GM19240 (cell line): Measurements from ENCODE around the gene NNT.
"Not testable (repeated sequence)": the region's sequence is repeated elsewhere in the genome, so short reads cannot be mapped to it uniquely, and the experiment has no call there.

ENCODE experiments used
- DNase-seq: peaks from one replicate; pipeline ENCODE4 v3.0.0; 2011; ENCODE audit warnings: low spot score; ENCODE audit not compliant: insufficient read length

NNT gene

DNA sequence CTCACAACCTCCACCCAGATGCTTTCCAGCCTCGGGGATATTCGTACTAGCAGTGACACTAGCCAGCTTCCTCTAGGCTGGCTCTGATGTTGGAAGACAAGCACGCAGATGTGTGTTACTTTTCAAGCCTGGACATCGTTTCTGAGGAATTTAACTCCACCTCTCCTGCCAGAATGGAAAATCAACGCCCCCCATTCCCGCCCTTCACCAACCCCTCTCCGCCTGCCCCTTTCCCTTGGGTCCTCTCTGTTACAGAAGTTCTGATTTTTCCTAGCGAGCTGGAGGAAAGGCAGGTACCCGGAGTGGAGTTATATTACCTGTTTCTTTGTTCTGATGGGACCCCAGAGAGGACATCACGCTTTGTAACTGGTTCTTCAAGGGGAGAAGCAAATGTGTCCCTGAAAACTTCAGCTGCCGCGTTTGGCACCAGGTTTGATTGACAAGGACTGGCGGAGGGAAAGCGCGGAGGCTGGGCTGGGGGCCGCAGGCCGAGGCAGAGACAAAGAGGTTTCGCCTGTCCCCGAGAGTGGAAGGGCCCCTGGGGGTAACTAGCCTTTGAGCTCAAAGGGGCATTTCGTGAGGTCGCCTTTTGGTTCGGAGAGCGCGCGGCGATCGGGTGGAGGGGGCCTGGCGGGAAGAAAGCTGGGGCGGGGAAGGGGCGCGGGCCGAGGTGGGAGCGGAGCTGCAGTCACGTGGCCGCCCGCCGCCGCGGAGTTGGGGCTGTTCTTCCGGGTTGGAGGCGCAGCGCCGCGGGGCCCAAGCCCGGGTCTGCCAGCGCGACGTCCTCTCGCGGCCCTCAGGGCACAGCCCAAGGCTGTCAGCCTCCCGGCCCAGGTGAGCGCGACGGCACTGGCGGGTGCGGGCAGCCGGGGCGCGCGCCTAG is at the start of gene NNT:
Gene NNT, plus strand, starts transcription at position 720 of the 883 bp plus-strand sequence. CDS start 6,016 bp downstream, outside the sequence.
- peak; percentile 43 for DNase-seq

DNA sequence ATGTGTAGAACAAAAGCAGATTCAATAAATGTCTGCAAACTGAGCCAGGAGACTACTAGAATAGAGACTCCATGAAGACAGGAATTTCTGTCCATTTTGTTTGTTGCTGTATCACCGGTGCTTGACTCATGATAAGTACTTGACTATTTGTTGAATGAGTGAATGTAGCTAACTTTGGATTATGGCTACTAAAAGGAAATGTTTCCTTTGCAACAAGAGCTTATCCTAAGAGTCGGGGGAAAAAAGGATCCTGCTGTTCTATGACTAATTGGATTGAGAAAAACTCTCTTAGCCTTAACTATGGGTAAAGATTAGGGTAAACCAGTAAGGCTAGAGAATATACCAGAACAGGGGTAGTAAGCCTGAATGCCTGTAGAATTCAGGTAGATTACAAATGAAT is 49.6 kb upstream of the NNT start:
- DNase-seq, result no peak

DNA sequence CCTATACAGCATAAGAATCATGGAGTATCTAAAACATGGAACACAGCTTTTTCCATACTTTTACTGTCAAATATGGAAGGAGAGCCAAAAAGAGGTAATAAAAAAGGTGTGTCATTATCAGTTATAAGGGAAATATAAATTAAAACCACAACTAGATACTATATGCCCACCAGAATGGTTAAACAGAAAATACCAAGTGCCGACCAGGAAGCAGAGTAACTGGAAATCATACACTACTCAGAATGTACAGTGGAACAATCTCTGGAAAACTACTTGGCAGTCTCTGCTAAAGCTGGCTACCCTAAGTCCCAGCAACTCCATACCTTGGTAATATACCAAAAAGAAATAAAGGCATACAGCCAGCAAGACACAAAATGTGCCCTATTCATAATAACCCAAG is 48.5 kb upstream of the NNT start:
- no peak for DNase-seq

DNA sequence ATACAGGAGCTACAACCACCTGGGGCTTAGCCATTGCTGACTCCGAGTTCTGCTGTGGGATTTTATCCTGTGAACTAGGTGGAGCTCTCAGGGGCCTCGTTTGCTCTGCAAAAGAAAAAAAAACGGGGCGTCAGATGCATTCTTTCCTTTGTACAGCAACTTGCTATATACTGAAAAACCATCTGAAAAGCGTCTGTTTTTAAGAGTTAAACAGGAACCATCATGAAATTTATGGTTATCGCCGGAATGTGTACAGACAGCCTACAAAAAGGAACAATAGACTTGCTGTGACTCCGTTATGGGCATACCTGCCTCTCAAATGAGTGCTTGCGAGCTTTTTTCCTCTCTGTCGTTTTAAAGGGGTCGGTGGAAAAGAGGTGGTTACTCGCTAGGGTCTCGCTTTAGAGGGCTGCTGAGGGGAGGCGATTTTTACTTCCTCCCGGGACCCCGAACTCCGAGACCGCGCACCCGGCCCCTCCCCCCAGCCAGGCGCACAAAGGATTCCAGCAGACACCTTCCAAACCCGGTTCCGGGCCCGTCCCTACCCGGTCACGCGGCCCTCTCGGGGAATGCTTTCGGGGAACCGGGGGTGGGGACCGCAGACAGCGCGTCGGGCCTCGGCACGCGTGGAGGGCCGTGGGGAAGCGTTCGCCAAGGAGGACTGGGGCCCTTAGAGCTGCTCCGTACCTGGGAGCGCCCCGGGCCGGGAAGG is 46.9 kb upstream of the NNT start:
- DNase-seq, result peak; percentile 15

DNA sequence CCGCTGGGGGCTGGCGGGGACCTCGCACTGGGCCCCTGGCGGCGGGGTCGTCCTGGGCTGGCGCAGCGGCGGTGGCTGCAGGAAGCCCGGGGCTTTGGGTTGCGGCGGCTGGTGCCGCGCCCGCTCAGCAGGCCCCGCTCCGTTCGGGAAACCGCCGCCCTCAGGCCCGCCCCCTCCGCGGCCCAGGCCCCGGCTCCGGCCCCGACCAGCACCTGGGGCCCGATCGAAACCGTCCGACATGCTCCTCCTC is 46.4 kb upstream of the NNT start:
- DNase-seq, result not testable (repeated sequence)

DNA sequence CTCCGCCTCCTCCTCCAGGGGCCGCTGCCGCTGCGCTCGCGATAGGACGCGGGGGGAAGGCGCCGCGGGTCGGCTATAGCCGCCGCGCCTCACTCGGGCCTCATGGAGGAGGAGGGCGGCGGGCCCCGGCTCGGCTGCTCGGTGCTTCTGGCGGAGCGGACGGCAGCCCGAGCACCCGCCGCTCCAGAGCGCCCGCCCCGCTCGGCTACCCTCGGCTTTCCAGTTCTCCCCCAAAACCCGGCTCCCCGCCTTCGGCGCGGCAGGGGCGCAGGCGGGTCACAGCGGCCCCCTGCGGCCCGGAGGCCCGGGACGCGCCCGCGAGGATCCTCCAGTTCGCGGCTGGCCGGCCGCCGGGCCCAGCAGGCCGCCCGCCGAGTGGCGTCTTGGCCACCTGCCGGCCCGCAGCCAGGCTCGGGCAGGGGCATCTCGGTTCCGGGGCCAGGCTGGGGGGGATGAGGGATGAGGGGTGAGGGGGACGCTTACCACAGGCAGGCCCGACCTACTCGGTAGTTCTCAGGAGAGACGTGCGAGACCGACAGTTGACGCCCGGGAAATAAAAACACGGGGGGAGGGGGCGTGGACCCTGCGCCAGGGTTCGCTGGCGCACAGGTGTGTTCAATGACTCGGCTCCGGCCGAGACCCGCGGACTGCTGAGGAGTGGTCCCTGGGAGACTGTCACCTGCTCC is 46.0 kb upstream of the NNT start, which contains the start of gene PAIP1:
Gene PAIP1, minus strand, starts transcription at position 221 of the 686 bp plus-strand sequence. CDS start 231 bp downstream, outside the sequence.
- peak; percentile 64 for DNase-seq

DNA sequence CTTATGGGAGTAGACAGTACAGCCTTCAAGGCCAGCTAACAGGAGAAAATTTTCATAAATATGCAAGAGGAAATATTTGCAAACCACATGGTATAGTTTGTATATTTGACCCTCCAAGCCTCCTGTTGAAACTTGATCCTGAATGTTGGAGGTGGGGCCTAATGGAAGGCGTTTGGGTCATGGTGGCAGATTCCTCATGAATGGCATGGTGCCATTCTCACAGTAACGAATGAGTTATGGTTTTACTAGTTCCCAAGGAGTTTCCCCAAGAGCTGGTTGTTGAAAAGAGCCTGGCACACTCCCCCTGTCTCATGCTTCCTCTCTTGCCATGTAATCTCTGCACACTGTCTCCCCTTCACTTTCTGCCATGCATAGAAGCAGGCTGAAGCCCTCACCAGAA is 42.9 kb upstream of the NNT start:
- no peak for DNase-seq

DNA sequence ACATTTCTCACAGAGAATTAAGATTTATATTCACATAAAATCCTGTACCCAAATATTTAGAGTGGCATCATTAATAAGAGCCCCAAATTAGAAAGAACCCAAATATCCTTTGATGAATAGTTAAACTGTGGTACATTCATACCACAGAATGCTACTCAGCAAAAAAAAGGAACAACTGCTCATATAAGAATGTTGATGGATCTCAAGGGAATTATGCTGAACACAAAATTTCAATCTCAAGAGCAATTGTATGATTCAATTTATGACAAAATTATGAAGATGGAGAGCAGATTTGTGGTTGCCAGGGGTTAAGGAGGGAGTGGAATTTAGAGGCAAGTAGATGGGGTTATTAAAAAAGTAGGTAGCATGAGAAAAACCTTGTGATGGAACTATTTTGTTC is 41.6 kb upstream of the NNT start:
- no peak for DNase-seq

DNA sequence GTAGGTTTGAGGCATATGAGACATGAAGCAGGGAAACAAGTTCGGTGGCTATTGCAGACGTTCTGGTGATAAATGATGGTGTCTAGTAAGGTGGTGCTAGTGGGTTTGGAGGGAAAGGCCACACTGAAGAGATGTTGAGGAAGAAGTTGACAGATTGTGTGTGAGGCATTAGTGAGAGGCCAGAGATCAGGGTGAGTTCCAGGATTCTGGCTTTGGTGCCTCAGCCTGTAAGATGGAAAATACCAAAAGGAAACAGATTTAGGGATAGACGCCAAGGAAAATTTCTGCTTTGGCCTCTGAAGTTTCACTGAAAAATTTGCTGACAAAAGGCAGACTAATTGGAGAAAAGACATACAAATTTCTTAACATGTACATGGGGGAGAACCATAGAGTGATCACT is 39.7 kb upstream of the NNT start:
- DNase-seq, result no peak

DNA sequence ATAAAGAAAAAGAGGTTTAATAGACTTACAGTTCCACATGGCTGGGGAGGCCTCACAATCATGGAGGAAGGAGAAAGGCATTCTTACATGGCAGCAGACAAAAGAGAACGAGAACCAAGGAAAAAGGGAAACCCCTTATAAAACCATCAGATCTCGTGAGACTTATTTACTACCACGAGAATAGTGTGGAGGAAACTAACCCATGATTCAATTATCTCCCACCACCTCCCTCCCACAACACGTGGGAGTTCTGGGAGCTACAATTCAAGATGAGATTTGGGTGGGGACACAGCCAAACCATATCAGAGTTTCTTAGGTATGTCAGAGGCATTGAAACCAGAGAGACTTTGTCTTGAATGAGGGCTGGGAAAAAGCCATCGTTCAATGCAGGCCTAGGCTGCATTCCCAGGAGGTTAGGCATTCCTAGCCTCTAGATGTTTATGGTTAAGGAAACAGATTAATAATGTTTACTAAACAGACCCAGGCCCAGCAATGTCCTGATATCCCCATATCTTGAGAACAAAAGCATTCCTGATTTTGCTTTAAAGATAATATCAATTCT is 38.6 kb upstream of the NNT start:
- DNase-seq, result no peak

DNA sequence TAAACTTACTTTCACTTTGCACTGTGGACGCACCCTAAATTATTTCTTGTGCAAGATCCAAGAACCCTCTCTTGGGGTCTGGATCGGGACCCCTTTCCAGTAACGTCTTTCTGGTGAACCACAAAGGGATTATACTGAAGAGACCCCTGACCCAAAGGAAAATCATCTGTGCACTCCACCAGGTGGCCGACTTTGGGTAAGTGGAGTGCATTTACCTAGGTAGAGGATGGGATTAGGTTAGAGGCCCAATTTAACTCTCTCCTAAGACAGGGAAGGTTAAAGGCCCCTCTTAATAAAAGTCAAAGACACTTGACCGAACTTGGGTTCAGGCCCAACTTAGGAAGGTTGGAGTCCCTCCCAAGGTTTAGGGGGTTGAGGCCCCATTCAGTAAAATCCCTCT is 37.9 kb upstream of the NNT start:
- DNase-seq, result no peak

DNA sequence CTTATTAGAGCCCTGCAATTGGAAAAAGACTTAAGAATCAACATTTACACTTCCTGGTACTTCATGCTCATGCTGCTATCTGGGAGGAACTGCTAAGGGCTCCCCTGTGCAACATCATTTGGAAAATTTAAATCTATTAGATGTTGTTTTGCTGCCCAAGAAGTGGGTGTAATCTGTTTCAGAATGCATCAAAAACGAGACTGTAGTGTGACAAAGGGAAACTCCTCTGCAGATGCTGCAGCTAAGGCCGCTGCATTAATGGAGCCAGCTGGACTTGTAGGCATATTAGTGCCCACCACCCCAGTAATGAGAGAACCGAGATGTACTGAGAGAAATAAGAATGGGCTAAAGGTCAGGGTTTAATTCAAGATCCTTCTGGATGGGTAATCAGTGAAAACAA is 35.0 kb upstream of the NNT start:
- DNase-seq, result no peak

DNA sequence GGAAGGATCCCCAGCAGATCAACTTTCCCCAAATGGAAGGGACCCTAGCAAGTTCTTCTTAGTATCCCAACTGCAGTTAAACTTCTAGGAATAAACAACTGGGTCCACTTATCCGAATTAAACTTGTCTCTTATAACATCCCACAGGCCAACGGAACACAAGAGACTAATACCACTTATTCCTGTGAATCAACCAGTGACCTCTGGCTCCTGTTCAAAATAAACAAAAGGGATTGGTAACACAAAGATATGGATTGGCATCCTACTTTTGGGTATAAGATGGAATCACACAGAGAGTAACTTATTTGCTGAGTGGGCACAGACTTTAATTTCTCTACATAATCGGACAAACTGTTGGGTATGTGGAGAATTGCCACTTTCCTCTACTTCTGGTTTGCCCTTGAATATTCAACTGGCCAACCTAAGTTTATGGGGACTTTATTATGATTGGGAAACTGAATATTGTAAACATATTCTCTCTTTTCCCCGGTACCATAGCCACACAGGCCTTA is 33.7 kb upstream of the NNT start:
- no peak for DNase-seq

DNA sequence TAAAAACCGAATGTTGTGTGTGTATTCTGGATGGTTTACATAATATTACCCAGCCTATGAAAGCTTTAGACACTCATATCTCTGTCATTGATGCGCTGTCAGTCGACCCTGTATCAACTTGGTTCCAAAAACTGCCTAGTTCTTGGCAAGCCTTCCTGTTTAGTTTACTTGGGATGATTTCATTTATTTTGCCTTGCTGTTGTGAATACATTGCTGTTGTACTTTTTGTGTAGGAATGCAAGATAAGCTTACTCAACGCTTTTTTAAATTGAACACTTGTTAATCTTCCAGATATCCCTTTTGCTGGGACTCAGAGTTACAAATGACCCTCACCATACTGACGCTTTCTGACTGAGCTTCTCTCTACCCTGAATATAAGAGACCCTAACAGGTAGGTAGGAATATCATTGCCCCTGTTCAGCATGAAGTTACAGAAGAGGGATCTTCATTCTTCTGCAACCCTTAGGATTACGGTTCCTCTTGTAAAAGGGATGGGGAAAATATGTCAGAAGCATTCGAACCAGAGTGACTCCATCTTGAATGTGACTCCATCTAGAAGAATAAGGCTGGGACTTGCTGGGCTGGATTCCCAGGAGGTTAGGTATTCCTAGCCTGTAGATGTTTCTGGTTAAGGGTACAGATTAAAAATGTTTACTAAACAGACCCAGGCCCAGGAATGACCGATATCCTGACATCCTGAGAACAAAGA is 32.4 kb upstream of the NNT start:
- no peak for DNase-seq

DNA sequence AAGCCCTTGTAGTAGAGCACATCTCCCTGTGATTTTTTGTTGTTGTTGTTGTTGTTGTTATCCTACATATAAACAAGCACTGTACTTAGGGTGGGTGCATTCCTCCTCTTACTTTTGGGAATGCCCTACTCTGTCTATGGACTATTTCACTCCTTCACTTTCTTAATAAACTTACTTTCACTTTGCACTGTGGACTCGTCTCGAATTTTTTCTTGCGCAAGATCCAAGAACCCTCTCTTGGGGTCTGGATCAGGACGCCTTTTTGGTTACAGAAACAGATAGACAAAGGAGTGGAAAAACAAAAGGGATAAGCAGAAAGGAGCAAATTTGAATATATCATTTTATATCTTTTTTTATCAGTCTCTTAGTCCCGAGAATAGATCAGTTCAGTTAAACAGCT is 31.7 kb upstream of the NNT start:
- DNase-seq, result no peak

DNA sequence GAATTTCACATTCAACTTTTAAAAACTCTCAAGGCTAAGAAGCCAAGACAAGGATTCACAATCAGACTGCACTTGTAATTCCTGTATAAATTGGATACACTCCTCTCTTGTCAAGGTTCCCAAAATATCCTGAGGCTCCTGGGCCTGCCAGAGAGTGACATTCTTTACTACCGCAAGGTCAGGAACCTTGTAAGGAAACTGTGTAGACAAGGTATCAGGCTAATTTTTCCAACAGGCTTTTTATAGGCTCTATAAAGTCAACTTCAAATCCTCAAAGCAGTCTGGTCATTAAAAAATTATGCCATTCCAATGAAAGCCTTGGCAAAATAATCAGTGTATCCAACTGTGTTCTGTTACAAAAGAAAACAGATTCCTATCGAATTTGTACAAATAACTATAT is 30.6 kb upstream of the NNT start:
- no peak for DNase-seq

DNA sequence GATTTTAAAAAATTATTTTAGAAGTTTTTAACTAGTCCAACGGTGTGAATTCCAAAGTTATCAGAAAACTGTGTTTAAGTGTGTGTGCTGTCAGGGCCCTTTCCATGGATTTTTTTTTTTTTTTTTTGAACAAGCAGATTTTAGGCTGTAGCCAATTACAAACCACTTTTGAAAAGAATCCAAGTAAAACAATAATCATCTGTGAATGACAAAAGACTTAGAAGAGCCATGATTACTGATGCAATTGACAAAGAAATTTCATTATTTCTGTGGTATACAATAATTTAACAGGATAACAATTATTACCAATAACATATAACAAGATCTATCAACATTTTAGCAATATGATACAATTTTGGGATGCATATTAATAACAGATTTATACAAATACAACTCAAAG is 29.9 kb upstream of the NNT start:
- no peak for DNase-seq

DNA sequence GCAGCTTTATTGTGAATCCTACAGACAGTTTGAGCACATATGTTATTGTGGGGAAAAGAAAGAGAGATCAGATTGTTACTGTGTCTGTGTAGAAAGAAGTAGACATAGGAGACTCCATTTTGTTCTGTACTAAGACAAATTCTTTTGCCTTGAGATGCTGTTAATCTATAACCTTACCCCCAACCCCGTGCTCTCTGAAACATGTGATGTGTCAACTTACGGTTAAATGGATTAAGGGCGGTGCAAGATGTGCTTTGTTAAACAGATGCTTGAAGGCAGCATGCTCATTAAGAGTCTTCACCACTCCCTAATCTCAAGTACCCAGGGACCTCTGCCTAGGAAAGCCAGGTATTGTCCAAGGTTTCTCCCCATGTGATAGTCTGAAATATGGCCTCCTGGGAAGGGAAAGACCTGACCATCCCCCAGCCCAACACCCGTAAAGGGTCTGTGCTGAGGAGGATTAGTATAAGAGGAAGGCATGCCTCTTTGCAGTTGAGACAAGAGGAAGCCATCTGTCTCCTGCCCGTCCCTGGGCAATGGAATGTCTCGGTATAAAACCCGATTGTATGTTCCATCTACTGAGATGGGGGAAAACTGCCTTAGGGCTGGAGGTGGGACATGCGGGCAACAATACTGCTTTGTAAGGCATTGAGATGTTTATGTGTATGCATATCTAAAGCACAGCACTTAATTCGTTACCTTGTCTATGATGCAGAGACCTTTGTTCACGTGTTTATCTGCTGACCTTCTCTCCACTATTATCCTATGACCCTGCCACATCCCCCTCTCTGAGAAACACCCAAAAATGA is 22.4 kb upstream of the NNT start:
- DNase-seq, result not testable (repeated sequence)

DNA sequence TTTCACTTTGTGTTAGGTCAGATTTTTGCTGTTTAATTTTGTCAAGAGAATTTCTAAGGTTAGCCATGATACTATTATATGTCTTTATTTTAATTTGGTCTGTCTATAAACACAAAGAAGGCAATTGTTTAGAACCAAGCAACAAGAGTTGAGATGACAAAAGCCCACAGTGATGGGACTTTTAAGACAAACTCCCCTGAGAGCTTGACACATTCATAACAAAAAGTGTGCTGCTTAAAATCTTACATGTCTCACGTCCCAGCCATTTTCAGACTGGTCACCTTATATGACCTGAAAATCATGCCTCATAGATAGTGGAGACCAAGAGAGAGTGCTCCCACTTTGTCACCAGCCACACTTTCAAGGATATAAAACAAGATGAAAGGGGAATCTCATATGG is 21.6 kb upstream of the NNT start:
- no peak for DNase-seq
